ENCODE data around the gene PCA3.

DNA sequence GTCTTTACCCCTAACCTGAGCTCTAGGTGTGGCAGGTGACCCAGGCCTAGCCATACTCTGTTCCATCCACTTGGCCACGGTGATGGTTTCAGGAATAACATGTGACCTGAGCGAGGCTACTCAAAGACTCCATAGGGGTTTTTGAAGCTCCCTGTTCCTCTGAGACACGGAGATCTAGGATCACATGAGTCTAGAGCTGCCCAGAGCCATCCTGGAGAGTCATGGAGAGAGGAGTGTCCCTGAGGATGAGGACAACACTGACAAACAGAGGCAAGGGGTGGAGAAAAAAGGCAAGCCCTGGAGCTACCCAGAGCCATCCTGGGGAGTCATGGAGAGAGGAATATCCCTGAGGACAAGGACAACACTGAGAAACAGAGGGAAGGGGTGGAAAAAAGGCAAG is 29.5 kb upstream of the PCA3 start:
- TF ChIP-seq, protein P1, sequence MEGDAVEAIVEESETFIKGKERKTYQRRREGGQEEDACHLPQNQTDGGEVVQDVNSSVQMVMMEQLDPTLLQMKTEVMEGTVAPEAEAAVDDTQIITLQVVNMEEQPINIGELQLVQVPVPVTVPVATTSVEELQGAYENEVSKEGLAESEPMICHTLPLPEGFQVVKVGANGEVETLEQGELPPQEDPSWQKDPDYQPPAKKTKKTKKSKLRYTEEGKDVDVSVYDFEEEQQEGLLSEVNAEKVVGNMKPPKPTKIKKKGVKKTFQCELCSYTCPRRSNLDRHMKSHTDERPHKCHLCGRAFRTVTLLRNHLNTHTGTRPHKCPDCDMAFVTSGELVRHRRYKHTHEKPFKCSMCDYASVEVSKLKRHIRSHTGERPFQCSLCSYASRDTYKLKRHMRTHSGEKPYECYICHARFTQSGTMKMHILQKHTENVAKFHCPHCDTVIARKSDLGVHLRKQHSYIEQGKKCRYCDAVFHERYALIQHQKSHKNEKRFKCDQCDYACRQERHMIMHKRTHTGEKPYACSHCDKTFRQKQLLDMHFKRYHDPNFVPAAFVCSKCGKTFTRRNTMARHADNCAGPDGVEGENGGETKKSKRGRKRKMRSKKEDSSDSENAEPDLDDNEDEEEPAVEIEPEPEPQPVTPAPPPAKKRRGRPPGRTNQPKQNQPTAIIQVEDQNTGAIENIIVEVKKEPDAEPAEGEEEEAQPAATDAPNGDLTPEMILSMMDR (IDR thresholded peaks at IDR 0.05): no peak
- no peak for TF ChIP-seq POLR2AphosphoS5 (IDR thresholded peaks at IDR 0.05)

Data from transverse colon (tissue), 4 donors.